Nephron progenitor cell (in vitro differentiated cells): ENCODE results near the gene TMEM170A.

Experiments
- DNase-seq: peaks from one replicate; pipeline ENCODE4 v3.0.0; 2021
- H3K27ac Mint-ChIP-seq: 2 replicates; pipeline ENCODE4 v1.8.0; 2021; ENCODE audit warnings: mild to moderate bottlenecking, moderate library complexity, mixed read lengths
- H3K27me3 Mint-ChIP-seq: 2 replicates; pipeline ENCODE4 v1.8.0; 2021; ENCODE audit warnings: mild to moderate bottlenecking, low read depth, mixed read lengths; ENCODE audit not compliant: poor library complexity
- H3K36me3 Mint-ChIP-seq: 2 replicates; pipeline ENCODE4 v1.8.0; 2021; ENCODE audit warnings: low read depth, mixed read lengths
- H3K4me1 Mint-ChIP-seq: 2 replicates; pipeline ENCODE4 v1.8.0; 2021; ENCODE audit warnings: mixed read lengths
- H3K4me3 Mint-ChIP-seq: 2 replicates; pipeline ENCODE4 v1.8.0; 2021; ENCODE audit warnings: mild to moderate bottlenecking, moderate library complexity, mixed read lengths
- H3K9me3 Mint-ChIP-seq: 2 replicates; pipeline ENCODE4 v1.8.0; 2021; ENCODE audit warnings: mild to moderate bottlenecking, moderate library complexity, mixed read lengths
- CTCF ChIP-seq: fragments of 200-600 bp; sonication (generic); IDR thresholded peaks from 2 replicates; pipeline ENCODE4 v1.5.0; 2021; ENCODE audit warnings: antibody characterized with exemption

TMEM170A gene

GRCh38 chr16:75402821-75403475, 61.5 kb downstream of the TMEM170A start:
- H3K36me3 Mint-ChIP-seq = peaks cover 31% of the 10 kb centered on the region

GRCh38 chr16:75402159-75402820, 62.2 kb downstream of the TMEM170A start:
- peaks cover 27% of the 10 kb centered on the region for H3K36me3 Mint-ChIP-seq
- TF ChIP-seq CTCF = no peak
- H3K4me3 Mint-ChIP-seq = no peak overlapping the region
- DNase-seq = no peak
- H3K27ac Mint-ChIP-seq = no peak overlapping the region
- peaks cover 4% of the 10 kb centered on the region for H3K27me3 Mint-ChIP-seq
- no peaks in the 10 kb centered on the region for H3K4me1 Mint-ChIP-seq
- H3K9me3 Mint-ChIP-seq = no peaks in the 10 kb centered on the region

More at GRCh38 chr16:75402821-75403475, 61.5 kb downstream of the TMEM170A start:
- no peaks in the 10 kb centered on the region for H3K9me3 Mint-ChIP-seq
- no peak overlapping the region for H3K4me3 Mint-ChIP-seq
- H3K27me3 Mint-ChIP-seq = peaks cover 4% of the 10 kb centered on the region
- H3K4me1 Mint-ChIP-seq = no peaks in the 10 kb centered on the region
- DNase-seq = no peak
- no peak overlapping the region for H3K27ac Mint-ChIP-seq
- TF ChIP-seq CTCF = peak; percentile 61

- Mint-ChIP-seq H3K4me1 (no peaks in the 10 kb centered on the region), H3K27me3 (peaks cover 4% of the 10 kb centered on the region), H3K36me3 (peaks cover 22% of the 10 kb centered on the region), H3K27ac (no peak overlapping the region), H3K4me3 (no peak overlapping the region), H3K9me3 (no peaks in the 10 kb centered on the region)
- TF ChIP-seq CTCF = no peak
- DNase-seq = no peak
Measured at GRCh38 chr16:75401691-75402090, 62.8 kb downstream of the TMEM170A start.

- Mint-ChIP-seq H3K9me3 (no peaks in the 10 kb centered on the region), H3K27ac (peak overlapping the region; percentile 65), H3K4me1 (no peaks in the 10 kb centered on the region), H3K4me3 (no peak overlapping the region), H3K27me3 (no peaks in the 10 kb centered on the region), H3K36me3 (peaks cover 38% of the 10 kb centered on the region)
- no peak for DNase-seq
- TF ChIP-seq CTCF = no peak
Measured at GRCh38 chr16:75398333-75398732, 66.2 kb downstream of the TMEM170A start.

- Mint-ChIP-seq H3K4me1 (peaks cover 6% of the 10 kb centered on the region), H3K4me3 (no peak overlapping the region), H3K9me3 (no peaks in the 10 kb centered on the region), H3K36me3 (peaks cover 48% of the 10 kb centered on the region), H3K27me3 (no peaks in the 10 kb centered on the region), H3K27ac (peak overlapping the region; percentile 17)
- no peak for TF ChIP-seq CTCF
- no peak for DNase-seq
Measured at GRCh38 chr16:75394941-75395340, 69.5 kb downstream of the TMEM170A start.
